WERI-Rb-1 (cell line): Measurements from ENCODE around the gene PCIF1.
A peak's percentile ranks its signal among the peaks of the same experiment; 100 is the strongest.

Source experiments
- DNase-seq: peaks from one replicate; pipeline ENCODE4 v3.0.0-alpha.2; 2020
- H3K27ac ChIP-seq: fragments of 250-450 bp; sonication (Bioruptor Pico); 2 replicates; pipeline ENCODE4 v1.5.1; 2020; ENCODE audit warnings: mild to moderate bottlenecking, moderate library complexity
- H3K27me3 ChIP-seq: fragments of 250-450 bp; sonication (Bioruptor Pico); 2 replicates; pipeline ENCODE4 v1.5.1; 2021; ENCODE audit warnings: mild to moderate bottlenecking, low read depth, moderate library complexity; ENCODE audit not compliant: insufficient read depth, severe bottlenecking
- H3K36me3 ChIP-seq: fragments of 250-450 bp; sonication (Bioruptor Pico); 2 replicates; pipeline ENCODE4 v1.5.1; 2020; ENCODE audit warnings: mild to moderate bottlenecking, moderate library complexity
- H3K4me3 ChIP-seq: 2 replicates; pipeline ENCODE4 v1.5.1; 2011; ENCODE audit warnings: low read depth, mild to moderate bottlenecking, control low read depth, low read length
- H3K9me3 ChIP-seq: fragments of 250-450 bp; sonication (Bioruptor Pico); 2 replicates; pipeline ENCODE4 v1.5.1; 2021; ENCODE audit warnings: mild to moderate bottlenecking, moderate library complexity; ENCODE audit not compliant: severe bottlenecking
- CTCF ChIP-seq: IDR thresholded peaks from 2 replicates; pipeline ENCODE4 v1.5.1; 2011; ENCODE audit warnings: low read depth, mild to moderate bottlenecking, control low read depth, inconsistent platforms, low read length

PCIF1 gene

GRCh38 chr20:45934586-45935415 lies at the start of gene PCIF1:
Gene PCIF1 (plus strand): TSS chr20:45934683. CDS start chr20:45939000, 4,317 bp downstream.
- no peak for TF ChIP-seq CTCF
- Histone ChIP-seq H3K27ac (peak within 1 kb of the TSS; percentile 100), H3K36me3 (peaks cover 38% of the 10 kb centered on the region), H3K4me3 (peak within 1 kb of the TSS; percentile 97), H3K9me3 (no peaks in the 10 kb centered on the region), H3K27me3 (no peaks in the 10 kb centered on the region)
- peak; percentile 97 for DNase-seq

- no peak overlapping the region for H3K4me3 ChIP-seq
- H3K9me3 ChIP-seq: no peaks in the 10 kb centered on the region
- peaks cover 38% of the 10 kb centered on the region for H3K36me3 ChIP-seq
- no peak overlapping the region for H3K27ac ChIP-seq
- DNase-seq: no peak
- H3K27me3 ChIP-seq: no peaks in the 10 kb centered on the region
- no peak for TF ChIP-seq CTCF
Observed at GRCh38 chr20:45886590-45887345, 47.7 kb upstream of the PCIF1 start.

- Histone ChIP-seq H3K9me3 (no peaks in the 10 kb centered on the region), H3K4me3 (no peak within 1 kb of the TSS), H3K27me3 (no peaks in the 10 kb centered on the region), H3K36me3 (peaks cover 36% of the 10 kb centered on the region), H3K27ac (no peak within 1 kb of the TSS)
- TF ChIP-seq CTCF: no peak
- no peak for DNase-seq
Observed at GRCh38 chr20:45887346-45887715, 47.2 kb upstream of the PCIF1 start, which contains the start of gene SPATA25. Gene SPATA25 (minus strand): TSS chr20:45887622. CDS start chr20:45887590, 32 bp downstream.

- Histone ChIP-seq H3K9me3 (no peaks in the 10 kb centered on the region), H3K4me3 (no peak overlapping the region), H3K27ac (no peak overlapping the region), H3K27me3 (no peaks in the 10 kb centered on the region), H3K36me3 (peaks cover 34% of the 10 kb centered on the region)
- DNase-seq: no peak
- TF ChIP-seq CTCF: no peak
Observed at GRCh38 chr20:45888681-45889080, 45.8 kb upstream of the PCIF1 start.

GRCh38 chr20:45890077-45890984 lies 44.2 kb upstream of the PCIF1 start:
- peak; percentile 91 for TF ChIP-seq CTCF
- peak overlapping the region; percentile 81 for H3K27ac ChIP-seq
- H3K9me3 ChIP-seq: no peaks in the 10 kb centered on the region
- H3K4me3 ChIP-seq: peak overlapping the region; percentile 60
- peak; percentile 92 for DNase-seq
- H3K36me3 ChIP-seq: peaks cover 37% of the 10 kb centered on the region
- no peaks in the 10 kb centered on the region for H3K27me3 ChIP-seq
